HUDEP-2 (cell line): ENCODE results near the gene CA11.

Experiments used
- DNase-seq, 76 experiments: peaks; one replicate each; lab custom pipeline; 2025; ENCODE audit not compliant: unreplicated experiment in 76 of 76; lab: John Stamatoyannopoulos, UW

Gene CA11

GRCh38 chr19:48631225-48631624 is 14.8 kb downstream of the CA11 start:
- DNase-seq, result no peak

GRCh38 chr19:48630296-48631063 is 15.5 kb downstream of the CA11 start:
- peak in 74 of 76 experiments; percentile 57 to 95 (median 85) for DNase-seq

- DNase-seq, result peak in 70 of 76 experiments; percentile 52 to 88 (median 78)
These were observed 16.2 kb downstream of the CA11 start for GRCh38 chr19:48629599-48630295.

GRCh38 chr19:48629297-48629598 is 16.7 kb downstream of the CA11 start:
- DNase-seq, result no peak

DNA sequence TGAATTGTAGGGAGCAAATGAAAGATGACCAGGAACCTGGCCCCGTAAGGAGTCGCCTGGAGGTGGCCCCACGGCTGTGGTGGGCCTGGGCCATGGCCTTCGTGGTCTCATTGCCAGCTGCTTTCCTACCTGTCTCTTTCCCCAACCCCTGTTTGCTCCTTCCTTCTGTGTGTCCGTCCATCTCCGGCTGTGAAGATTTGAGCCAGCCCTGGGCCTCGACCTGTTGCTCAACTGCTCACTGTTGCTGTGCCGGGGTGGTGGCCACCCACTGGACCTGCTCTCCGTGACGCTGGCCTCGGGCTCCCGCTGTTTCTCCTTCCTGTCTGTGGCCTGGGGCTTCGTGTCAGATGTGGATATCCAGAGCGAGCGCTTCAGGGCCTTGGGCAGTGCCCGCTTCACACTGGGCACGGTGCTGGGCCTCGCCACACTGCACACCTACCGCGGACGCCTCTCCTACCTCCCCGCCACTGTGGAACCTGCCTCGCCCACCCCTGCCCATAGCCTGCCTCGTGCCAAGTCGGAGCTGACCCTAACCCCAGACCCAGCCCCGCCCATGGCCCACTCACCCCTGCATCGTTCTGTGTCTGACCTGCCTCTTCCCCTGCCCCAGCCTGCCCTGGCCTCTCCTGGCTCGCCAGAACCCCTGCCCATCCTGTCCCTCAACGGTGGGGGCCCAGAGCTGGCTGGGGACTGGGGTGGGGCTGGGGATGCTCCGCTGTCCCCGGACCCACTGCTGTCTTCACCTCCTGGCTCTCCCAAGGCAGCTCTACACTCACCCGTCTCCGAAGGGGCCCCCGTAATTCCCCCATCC is 17.3 kb downstream of the CA11 start:
- DNase-seq, result no peak

DNA sequence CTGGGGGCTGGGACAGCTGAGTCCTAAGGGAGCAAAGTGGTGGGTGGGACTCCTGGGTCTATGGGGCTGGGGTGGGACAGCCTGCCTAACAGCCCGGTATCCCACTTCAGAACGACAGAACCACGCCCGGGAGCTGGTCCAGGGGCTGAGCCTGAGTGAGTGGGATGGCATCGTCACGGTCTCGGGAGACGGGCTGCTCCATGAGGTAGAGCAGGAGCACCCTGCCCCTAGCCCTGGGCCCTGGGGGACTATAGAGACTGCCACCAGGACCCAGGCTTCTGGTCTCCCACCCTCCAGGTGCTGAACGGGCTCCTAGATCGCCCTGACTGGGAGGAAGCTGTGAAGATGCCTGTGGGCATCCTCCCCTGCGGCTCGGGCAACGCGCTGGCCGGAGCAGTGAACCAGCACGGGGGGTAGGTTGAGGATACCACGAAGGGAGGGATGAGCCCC is 18.1 kb downstream of the CA11 start:
- no peak for DNase-seq

DNA sequence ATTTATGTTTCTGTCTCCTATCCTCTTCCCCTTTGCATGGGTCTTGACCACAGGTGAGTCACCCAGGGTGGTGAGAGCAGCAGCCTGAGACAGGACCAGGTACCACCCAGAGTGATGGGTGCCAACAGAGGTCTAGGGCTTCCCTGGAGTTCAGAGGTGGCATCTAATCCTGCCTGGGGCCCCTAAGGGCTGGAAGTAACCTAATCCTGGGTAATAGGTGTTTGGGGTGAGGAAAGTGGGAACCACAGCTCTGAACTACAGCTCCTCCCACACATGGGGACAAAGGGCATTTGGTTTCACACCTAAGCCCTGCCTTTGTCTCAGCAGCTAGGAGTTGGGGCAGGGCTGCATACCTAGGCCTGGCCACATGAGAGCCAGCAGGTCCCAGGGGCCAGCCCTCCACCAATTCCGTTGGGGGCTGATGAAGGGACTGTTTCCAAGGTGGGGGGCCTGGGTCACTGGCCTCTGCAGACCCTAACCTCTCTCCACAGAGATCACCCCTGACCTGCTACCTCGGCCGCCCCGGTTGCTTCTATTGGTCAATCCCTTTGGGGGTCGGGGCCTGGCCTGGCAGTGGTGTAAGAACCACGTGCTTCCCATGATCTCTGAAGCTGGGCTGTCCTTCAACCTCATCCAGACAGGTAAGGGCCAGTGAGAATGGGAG is 18.7 kb downstream of the CA11 start:
- DNase-seq, result no peak

- no peak for DNase-seq
These were observed 20.1 kb downstream of the CA11 start for GRCh38 chr19:48625891-48626327.

DNA sequence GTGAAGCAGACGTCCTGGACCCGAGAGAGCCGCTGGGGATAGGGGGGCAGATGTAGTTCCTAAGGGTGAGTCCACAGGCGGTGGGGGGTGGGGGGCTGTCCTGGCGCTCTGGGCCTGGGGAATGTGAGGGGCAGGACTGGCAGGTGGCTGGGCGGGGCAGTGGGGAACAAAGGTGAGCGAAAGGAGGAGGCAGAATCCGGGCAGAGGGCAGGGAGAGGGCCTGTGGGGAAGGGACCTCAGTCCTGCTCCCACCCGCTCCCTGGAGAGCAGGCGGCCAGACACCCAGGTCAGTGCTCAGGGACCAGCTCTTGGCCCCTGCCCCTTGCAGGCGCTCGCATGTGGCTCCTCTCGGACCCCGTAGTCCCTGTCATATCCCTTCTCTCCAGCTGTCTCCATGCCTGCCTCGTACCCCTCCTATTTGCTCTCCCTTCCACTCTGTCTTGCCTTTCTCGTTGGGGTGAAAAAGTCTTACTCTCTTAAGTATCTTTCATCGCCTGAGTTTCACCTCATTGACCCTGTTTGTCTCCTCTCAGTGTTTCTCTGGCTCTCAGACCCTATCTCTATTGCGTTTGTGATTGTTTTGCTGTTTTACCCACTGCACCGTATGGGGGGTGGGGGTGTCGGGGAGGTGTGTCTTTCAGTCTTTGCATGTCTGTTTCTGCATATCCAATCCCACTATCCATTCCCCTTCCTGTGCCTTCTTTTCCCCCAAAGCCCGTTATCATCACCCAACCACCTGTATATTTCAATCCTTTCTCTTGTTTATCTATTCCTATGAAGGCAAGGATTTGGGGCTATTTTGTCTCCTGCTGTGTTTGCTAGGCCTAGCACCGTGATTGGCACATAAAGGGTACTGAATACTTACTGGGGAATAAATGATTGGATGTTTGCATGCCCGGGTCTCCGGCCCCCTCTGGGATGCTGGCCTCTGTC is 20.9 kb downstream of the CA11 start:
- DNase-seq, result no peak

DNA sequence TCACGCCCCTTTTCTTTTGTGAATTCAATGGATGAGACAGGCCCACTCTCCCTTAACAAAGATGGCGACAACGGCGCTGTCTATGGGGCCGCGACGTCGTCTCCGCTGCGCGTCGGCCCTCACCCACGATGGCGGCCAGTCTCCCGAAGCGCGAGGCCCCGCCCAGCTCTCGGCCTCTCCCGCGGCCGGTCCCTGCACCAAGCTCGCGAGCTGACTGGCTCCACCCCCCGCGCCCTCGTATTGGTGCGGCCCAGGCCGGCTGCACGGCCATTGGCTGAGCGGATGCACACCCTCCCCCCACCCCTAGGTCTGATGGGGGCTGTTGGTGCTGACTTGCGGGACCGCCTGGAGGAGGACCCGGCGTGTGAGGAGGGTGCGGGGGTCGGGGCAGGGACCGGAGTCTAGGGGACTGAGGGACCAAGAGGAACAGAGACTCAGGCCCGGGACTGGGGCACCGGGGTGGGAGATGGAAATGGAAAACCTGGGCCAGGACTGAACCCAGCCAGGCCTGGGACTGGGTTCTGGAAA is 21.9 kb downstream of the CA11 start:
- peak in 74 of 76 experiments; percentile 50 to 100 (median 99) for DNase-seq

DNA sequence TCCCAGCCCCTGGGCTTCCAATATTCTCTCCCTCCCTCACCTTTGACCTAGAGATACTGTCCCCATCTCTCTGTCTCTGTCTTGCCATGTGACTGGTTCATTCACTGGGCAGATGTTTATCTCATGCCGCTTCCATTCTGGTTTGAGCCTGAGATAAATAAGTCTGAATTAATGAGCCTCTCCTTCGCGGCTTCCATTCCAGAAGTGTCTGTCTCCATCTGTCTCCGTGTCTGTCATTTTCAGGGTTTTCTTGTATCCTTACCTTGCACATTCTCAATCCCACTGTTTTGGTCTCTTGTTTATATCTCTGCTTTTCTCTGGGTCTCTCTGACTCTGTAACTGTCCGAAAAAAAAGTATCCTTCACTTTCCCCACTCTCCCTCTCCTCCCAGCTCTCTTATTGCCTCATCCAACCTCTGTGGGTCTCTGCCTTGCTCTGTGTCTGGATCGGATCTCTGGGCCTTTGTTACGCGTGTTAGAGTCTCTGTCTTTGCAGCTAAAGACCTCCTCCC is 22.4 kb downstream of the CA11 start:
- peak in 18 of 76 experiments; percentile 14 to 60 (median 39) for DNase-seq

- DNase-seq, result peak in 19 of 76 experiments; percentile 17 to 51 (median 34)
These were observed 26.0 kb downstream of the CA11 start for GRCh38 chr19:48619692-48620585.

DNA sequence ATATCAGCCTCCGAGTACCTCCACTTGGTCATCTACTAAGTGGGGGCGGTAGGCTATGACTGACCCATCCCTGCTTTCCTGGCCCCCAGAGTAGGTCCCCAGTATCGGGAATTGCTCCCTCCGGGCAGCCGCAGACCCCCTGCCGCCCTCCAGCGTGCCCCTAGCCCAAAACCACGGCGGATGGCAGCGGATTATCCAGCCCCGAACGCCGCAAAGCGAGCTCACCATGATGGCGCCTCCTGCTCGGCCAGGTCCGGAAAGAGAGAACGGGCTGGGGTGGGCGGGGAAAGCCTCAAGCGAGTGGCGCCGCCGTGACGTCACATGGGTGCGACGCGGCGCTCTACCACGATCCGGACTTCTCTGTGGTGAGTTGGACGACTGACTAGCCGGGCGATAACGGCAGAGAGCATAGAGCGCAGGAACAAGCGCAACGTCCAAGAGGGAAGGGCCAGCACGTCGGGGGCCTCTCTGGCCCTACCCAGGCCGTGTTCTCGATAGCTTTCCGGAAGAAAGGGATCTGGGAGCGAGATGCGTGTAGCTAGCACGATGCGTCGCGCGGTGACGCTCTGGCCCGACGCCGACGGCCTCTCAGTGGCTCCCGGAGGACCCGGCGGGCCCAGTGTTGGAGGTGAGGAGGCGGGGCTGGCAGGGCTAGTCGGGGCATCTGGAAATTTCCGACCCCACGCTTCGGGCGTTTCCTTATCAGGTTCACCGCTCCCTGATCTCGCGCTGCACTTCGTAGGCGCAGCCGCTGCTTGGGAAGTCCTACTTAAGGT is 26.9 kb downstream of the CA11 start, which contains the start of the genes RPL18 and SPHK2:
TSS of gene RPL18 (minus strand) at position 263 of the 776 bp plus-strand sequence. CDS start at position 228, 35 bp downstream.
TSS of gene SPHK2 (plus strand) at position 591 of the 776 bp plus-strand sequence. CDS start 1,009 bp downstream, outside the sequence.
- DNase-seq, result peak; percentile 88 to 100 (median 100)

GRCh38 chr19:48618278-48618915 is 27.6 kb downstream of the CA11 start:
- DNase-seq, result peak in 3 of 76 experiments; percentile 28 to 63 (median 39)

DNA sequence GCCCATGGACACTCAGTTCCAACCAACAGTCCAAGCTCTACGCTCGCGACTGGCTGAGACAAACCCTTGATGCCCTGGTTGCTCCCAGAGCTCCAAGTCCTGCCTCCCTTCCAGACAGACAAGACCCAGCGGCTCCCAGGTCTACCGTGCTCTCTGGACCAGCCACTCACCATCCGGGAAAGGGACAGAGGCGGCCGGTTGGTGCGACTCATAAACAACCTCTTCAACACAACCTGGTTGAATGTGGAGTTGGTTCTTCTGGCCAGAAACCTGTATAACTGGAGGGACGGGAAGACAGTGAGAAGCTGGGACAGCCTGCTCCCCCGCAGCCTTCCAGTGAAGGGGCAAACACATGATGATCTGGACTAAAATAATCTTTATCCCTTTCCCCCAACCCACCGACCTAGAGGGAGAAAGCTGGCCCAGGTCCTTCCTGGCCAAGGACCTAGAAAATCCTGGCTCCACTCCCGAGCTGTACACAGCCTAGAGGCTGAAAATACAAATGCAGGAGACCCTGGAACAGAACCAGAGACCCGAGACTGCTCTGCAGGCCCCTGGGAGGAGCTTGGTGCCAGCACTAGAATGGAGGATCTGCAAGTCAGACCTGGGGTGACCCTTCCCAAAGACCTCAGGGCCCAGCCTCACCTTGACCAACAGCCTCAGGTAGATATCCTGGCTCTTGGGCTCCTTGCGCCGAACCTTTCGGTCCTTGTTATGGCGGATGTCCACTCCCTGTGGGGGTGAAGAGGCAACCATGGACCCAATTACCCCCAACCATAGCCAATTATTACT is 28.6 kb downstream of the CA11 start:
- DNase-seq, result no peak
